ENCODE results near the gene TBC1D22B. TPM values are rescaled to one million over a fixed set of nuclear protein-coding genes. Genes with fewer than 3 reads are reported as not detected.

TBC1D22B gene
- polyA plus RNA-seq, 1 of the 3 experiments (the other 2 are of a cell fraction), result 5.3 TPM

- ChIA-PET POLR2A (no interaction called here), CTCF (interaction anchor here (0.8 to 1.1 kb wide), 3 partner anchors 11 to 255 kb away, joined by 3 read pairs; no protein-coding TSS in a partner anchor)
- no peaks in the 10 kb centered on the region for H3K27me3 ChIP-seq (ENCODE audit: insufficient read depth)
- TF ChIP-seq NRF1 (IDR thresholded peaks at IDR 0.05; ENCODE audit: low read depth, low read length) (no peak), FOXM1 (IDR thresholded peaks at IDR 0.05; ENCODE audit: low read depth) (no peak), FOXJ3 (CRISPR knock-in tag; IDR thresholded peaks at IDR 0.05) (no peak), IRF3 (IDR thresholded peaks at IDR 0.05; ENCODE audit: low read depth, low read length) (no peak), FOSL2 (IDR thresholded peaks at IDR 0.05; ENCODE audit: borderline replicate concordance, low read depth) (no peak), SMC3 (IDR thresholded peaks at IDR 0.05; ENCODE audit: low read depth, low read length) (no peak), MEF2A (IDR thresholded peaks at IDR 0.05; ENCODE audit: borderline replicate concordance, low read depth) (no peak), YY1 (IDR thresholded peaks at IDR 0.05; ENCODE audit: low read depth) (no peak), GATA2 (CRISPR knock-in tag; IDR thresholded peaks at IDR 0.05) (no peak), USF1 (IDR thresholded peaks at IDR 0.05; ENCODE audit: borderline replicate concordance, low read depth) (no peak), TEAD4 (IDR thresholded peaks at IDR 0.05; ENCODE audit: borderline replicate concordance, insufficient read depth) (no peak), ELF1 (IDR thresholded peaks at IDR 0.05) (no peak)
- no peak overlapping the region for H2AFZ ChIP-seq (ENCODE audit: low read depth)
- peaks cover 4 to 25% of the 10 kb centered on the region in 2 experiments for H3K36me3 ChIP-seq (replicated peaks in 1 of 2; ENCODE audit: control insufficient read depth in 1 of 2, insufficient read depth in 2 of 2, low read length in 1 of 2)
- no peaks in the 10 kb centered on the region for H3K9me3 ChIP-seq
- no peak overlapping the region for H3K27ac ChIP-seq (ENCODE audit: low read depth in 2 of 2, low read length in 1 of 2)
- 91% methylated on average over 8 of the region's 8 CpGs for WGBS (ENCODE audit: low lambda C conversion rate)
- no peaks in the 10 kb centered on the region for H4K20me1 ChIP-seq (ENCODE audit: insufficient read depth)
- H3F3A ChIP-seq (replicated peaks; ENCODE audit: insufficient read depth), result no peaks in the 10 kb centered on the region
- no peak overlapping the region for H3K9ac ChIP-seq
- H3K79me2 ChIP-seq (ENCODE audit: insufficient read depth), result peaks cover 14% of the 10 kb centered on the region; the same call in 1 of the 2 replicates
- H3K9me2 ChIP-seq, result no peaks in the 10 kb centered on the region
- no peak overlapping the region for H3K4me2 ChIP-seq
- no peaks in the 10 kb centered on the region; a peak in 1 of 4 replicates for H3K4me1 ChIP-seq (ENCODE audit: control insufficient read depth in 1 of 2, insufficient read depth in 2 of 2, low read depth in 1 of 2, low read length in 1 of 2)
- no peak overlapping the region for H3K4me3 ChIP-seq (ENCODE audit: low read depth in 2 of 2, low read length in 1 of 2)
- DNase-seq, result no peak
Observed at GRCh38 chr6:37272834-37273566, 15.4 kb downstream of the TBC1D22B start.

GRCh38 chr6:37273690-37274089 lies 16.1 kb downstream of the TBC1D22B start:
- H3K79me2 ChIP-seq (ENCODE audit: insufficient read depth), result peaks cover 17% of the 10 kb centered on the region; the same call in 1 of the 2 replicates
- H3K9me3 ChIP-seq, result no peaks in the 10 kb centered on the region
- no peak for DNase-seq
- no peaks in the 10 kb centered on the region for H3K9me2 ChIP-seq
- no peak overlapping the region for H3K27ac ChIP-seq (ENCODE audit: low read depth in 2 of 2, low read length in 1 of 2)
- H3K27me3 ChIP-seq (ENCODE audit: insufficient read depth), result no peaks in the 10 kb centered on the region
- no peaks in the 10 kb centered on the region; a peak in 1 of 4 replicates for H3K4me1 ChIP-seq (ENCODE audit: control insufficient read depth in 1 of 2, insufficient read depth in 2 of 2, low read depth in 1 of 2, low read length in 1 of 2)
- no peak overlapping the region for H3K4me3 ChIP-seq (ENCODE audit: low read depth in 2 of 2, low read length in 1 of 2)
- H3K9ac ChIP-seq, result no peak overlapping the region
- H3F3A ChIP-seq (replicated peaks; ENCODE audit: insufficient read depth), result no peaks in the 10 kb centered on the region
- H3K4me2 ChIP-seq, result no peak overlapping the region
- ChIA-PET POLR2A (no interaction called here), CTCF (interaction anchor here (0.8 to 1.1 kb wide), 3 partner anchors 10 to 256 kb away, joined by 3 read pairs; no protein-coding TSS in a partner anchor)
- 77% methylated on average over 3 of the region's 3 CpGs for WGBS (ENCODE audit: low lambda C conversion rate)
- no peaks in the 10 kb centered on the region for H4K20me1 ChIP-seq (ENCODE audit: insufficient read depth)
- no peak for TF ChIP-seq TEAD4 (IDR thresholded peaks at IDR 0.05; ENCODE audit: borderline replicate concordance, insufficient read depth)
- TF ChIP-seq SMC3 (IDR thresholded peaks at IDR 0.05; ENCODE audit: low read depth, low read length), result no peak
- no peak for TF ChIP-seq FOXJ3 (CRISPR knock-in tag; IDR thresholded peaks at IDR 0.05)
- no peak for TF ChIP-seq EP300 (IDR thresholded peaks at IDR 0.05; ENCODE audit: borderline replicate concordance in 1 of 2, low read depth in 1 of 2, low read length in 1 of 2)
- TF ChIP-seq FOXM1 (IDR thresholded peaks at IDR 0.05; ENCODE audit: low read depth), result no peak
- no peak for TF ChIP-seq EZH2phosphoT487 (IDR thresholded peaks at IDR 0.05; ENCODE audit: borderline replicate concordance, low read depth)
- H3K36me3 ChIP-seq (replicated peaks in 1 of 2; ENCODE audit: control insufficient read depth in 1 of 2, insufficient read depth in 2 of 2, low read length in 1 of 2), result peaks cover 4 to 28% of the 10 kb centered on the region in 2 experiments
- no peak overlapping the region for H2AFZ ChIP-seq (ENCODE audit: low read depth)
